ENCODE data around the gene SLC40A1.

Gene SLC40A1

DNA sequence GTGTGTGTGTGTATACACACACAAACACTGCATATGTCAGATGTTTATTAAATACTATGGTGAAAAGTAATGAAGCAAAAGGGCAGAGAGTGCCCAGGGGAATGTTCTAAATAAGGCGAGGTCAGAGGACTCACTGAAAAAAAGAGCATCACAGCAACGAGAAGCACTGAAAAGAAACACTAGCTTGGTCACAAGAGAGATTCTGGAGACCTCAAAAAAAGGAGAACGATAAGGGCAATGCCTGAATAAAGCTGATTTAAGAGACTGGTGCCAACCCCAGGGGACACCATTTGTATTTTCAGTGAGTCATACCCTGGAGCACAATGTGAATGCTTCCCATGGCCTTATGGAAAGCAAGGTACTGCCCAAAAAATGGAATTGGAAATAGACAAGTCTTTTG, 14.5 kb downstream of the SLC40A1 start:
- no peak for DNase-seq

DNA sequence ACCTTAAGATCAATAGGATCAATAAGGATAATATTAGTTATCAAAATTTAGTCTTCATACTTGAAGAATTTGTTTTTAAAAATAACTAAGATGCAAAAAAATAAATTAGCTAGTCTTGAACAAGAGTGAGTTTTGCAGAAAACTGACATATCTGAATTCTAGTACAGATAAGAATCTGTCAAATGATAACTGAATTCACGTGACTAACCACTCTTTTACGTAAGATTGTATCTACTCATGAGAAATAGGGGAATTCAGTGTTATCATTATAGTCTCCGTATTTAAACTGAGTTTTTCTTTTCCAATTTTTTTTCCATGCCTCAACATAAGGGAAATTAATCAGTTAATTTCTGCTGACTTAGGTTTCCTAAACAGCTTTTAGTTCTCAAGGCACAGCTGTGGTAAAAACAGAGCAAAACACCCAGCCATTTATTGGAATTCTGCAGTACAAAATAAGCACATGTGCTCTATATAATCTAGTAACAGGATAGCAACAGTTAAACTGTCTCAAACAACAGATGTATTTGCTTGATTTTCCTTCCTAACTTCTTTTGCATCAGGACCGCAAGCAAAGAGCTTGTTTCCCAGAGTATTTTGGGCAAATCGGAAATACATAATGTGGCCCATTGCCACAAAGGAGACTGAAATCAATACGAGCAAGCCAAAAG, 19.1 kb downstream of the SLC40A1 start:
- DNase-seq: no peak

DNA sequence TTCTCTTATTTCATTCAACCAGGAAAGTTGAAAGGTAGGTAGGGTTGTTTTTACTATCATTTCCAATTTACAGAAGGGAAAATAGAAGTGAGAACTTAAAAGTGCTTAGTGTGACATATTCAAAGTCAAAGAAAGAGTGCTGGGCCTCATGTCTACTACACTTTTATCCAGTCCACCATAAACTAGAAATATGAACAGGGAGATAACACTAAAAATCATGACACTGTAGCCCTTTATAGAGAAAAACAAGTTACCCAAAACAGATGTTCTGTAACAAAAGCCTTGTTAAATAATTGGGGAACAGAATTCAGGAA, 20.4 kb downstream of the SLC40A1 start:
- no peak for DNase-seq

DNA sequence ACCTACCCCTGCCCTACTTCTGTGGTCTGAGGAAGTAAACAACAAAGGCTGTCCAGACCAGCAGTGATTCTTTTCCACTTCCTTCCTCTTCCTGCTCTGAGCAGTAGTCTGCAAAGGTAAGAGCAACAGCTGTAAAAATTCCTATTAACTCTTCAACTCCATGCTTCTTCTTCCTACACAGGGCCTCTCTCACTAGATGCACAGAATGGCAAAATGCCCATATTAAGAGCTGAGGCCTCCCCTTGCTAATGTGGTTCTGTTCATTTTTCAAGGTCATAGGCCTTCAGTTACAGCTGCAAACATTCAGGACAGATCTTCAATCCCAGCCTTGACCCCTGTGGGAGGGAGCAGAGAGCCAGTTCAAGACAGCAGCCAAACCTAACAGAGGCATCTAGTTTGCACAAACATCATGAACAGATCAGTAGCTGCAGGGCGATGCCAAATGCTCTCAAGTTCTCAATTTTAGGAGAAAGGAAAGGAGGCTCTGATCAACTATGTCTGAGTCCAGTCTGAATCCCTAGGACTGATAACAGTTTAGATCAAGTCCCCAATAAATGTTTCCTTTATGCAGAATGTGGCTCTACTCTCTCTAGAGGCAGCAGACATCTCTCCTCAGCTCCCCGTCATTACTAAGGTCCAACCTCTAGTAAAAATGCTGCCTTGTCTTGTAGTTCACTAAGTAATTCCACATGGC, 20.9 kb downstream of the SLC40A1 start:
- DNase-seq: no peak

DNA sequence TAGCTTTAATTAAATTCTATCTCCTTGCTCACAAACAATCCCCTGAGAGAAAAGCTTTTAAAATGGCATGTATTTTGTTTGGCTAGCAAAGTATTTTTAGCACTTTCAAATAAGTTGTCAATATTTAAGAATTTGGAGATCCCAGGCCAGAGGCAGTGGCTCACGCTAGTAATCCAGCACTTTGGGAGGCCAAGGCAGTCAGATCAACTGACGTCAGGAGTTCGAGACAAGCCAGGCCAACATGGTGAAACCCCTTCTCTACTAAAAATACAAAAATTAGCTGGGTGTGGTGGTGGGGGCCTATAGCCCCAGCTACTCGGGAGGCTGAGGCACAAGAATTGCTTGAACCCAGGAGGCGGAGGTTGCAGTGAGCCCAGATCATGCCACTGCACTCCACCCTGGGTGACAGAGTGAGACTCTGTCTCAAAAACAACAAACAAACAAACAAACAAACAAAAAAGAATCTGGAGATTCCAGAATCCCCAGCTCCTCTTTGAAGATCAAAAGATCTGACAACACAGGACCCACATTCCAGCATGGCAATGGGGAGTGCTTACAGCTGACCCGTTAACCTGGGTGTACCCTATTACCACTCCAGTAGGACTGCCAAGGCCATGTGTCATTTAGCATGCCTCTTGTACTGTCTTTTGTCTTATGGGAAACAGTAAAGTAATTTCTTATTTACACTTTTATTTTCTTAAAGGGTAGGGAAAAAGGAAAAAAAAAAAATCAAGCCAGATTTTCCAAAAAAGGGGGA, 21.9 kb downstream of the SLC40A1 start:
- DNase-seq: no peak

DNA sequence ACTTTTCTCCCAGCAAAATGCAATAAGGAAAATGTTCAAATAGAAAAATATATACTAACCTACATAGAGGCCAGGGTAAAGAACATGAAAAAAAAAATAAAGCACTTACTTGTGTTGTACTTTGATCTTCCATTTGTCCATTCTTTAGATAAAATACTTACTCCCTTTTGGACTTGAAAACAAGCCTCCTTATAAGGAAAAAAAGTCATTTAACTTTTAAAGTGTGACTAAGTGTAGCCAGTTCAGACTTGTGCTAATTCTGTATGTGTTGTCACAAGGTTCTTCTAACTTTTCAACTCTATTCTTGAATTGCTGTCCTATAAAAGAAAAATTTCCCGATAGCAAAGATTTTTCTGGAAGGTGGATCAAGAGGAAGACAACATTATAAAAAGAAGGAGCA, 23.2 kb downstream of the SLC40A1 start:
- no peak for DNase-seq

DNA sequence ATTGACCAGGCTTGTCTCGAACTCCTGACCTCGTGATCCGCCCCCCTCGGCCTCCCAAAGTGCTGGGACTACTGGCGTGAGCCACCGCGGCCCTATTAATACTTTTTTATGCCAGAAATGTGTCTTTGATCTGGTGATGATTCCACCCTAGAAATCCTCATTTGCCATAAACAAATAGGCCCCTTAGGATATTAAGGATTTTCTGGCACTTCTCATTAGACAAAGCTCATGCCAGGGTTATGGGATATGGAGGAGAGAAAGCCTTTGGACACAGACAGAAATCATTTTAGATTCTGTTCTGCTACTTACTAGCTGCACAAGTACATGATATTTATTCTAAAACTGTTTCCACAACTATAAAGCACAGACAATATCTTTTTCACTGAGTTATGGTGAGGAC, 24.1 kb downstream of the SLC40A1 start:
- DNase-seq: no peak

DNA sequence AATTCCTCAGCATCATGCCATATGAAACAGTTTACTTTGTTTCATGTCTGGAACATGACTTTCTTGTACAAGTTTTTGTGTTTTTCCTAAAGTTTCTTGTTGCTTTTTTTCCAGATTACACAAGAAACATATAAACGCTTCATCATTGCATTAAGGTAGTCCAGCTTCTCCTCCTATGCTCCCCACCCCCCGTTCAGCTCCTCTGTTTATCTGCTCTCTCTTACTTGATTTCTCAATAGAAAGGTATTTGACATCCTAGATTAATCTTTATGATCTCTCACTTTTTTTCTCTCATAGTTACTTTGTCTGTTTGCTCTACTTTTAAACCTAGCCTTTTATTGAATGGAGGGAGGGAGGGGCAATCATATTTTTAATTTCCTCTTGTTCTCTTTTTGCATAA, 25.4 kb downstream of the SLC40A1 start:
- DNase-seq: no peak

DNA sequence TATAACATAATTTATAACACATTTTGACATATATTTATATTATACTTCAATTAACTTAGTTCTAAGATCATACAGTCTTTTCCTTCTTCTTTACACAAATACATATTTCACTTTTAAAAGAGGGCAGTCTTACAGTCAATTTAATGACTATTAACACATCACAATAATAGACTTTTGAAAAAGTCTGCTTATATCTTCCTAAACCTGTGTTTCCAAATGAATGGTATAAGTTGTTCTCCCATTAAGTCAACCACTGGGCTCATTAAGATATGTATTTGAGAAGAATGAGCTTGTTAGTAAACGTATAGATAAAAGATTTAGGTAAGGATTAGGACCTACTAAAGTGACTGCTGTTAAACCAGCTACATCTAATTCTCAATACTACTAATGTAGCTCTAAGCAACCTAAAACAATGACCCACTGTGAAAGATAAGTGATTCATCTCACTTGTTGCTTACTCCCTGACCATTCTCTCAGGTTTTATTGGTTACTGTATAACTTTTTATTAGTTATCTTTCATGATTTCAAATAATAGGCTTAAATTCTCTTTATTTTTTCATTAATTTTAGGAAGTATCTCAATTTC, 27.0 kb downstream of the SLC40A1 start:
- no peak for DNase-seq

DNA sequence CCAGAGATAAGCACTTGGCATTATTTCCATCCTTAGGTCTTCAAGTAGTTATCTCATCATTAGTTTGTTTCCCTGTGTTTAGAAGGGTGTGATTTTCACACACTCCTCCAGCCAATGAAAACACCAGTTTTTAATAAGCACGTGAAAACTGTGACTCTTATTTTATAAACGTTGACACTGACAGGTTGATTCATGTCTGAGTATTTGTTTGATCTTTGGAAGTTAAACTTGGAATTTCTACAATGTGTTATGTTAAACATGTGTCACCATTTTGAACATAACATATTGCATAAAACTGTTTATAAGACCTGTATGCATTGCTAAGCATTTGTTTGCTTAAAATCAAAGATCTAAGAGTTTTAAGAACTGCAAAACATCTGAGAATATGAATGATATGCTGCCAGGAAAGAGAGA, 27.6 kb downstream of the SLC40A1 start:
- no peak for DNase-seq

DNA sequence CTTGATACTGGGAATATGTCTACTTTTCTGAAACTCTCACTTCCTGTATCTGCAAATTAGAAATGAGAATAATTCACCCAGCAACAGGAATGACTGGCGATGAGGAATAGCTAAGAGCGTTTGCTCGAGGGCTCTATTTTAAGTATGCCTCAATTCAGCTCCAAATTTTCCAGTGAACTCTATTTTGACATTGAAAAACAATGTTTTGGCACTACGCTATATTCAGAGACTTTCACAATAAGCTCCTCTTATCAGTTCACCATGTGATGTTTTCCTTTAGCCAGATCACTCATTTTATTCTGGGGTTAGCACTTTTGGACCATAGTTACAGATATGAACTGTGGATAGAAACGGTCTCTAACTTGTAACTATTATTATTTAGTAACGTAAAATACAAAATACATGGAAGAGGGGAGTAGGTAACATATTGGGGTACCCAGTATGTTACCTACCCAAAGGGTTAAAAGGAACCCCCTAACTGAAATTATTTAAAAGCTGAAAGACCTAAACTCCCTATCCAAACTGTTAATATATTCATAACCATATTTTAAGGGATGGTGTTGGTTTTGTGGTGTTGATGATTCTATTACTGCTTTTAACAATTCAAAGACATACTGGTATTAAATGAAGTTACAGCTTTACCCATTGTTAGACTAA, 28.1 kb downstream of the SLC40A1 start:
- DNase-seq: no peak

DNA sequence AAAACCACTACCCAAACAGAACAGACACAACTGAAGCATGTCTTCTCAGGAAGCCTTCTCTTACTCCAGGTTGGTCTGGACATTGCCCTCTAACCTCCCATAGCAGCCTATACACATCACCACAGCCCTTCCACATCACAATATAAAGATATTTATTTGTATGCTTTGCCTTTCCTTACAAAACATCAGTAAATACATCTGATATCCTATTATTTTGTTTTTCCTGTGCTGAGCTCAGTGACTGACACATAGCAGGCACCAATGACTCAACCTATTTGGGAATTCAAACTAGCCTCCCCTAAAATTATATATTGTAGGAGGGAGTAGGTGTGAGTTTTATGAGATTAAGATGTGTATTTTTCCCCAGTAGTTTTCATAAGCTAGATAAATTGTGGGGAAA, 28.8 kb downstream of the SLC40A1 start:
- DNase-seq: no peak

DNA sequence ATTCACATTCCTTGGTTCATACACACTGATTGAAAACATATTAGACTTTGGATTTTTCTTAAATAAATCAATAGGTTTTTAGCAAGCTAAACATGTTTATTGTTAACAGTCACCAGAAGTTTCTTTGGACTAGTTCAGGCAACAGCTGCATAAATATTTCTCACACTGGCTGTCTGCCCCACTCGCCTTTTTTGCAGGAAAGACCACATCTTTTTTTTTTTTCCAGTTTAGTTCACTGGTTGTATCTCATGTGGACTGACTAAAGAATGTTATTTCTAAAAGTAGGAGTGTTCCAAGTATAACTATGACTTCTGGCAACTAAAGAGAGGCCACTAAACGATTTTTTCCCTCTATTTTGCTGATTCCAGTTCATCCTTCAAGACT, 31.1 kb downstream of the SLC40A1 start:
- DNase-seq: no peak

DNA sequence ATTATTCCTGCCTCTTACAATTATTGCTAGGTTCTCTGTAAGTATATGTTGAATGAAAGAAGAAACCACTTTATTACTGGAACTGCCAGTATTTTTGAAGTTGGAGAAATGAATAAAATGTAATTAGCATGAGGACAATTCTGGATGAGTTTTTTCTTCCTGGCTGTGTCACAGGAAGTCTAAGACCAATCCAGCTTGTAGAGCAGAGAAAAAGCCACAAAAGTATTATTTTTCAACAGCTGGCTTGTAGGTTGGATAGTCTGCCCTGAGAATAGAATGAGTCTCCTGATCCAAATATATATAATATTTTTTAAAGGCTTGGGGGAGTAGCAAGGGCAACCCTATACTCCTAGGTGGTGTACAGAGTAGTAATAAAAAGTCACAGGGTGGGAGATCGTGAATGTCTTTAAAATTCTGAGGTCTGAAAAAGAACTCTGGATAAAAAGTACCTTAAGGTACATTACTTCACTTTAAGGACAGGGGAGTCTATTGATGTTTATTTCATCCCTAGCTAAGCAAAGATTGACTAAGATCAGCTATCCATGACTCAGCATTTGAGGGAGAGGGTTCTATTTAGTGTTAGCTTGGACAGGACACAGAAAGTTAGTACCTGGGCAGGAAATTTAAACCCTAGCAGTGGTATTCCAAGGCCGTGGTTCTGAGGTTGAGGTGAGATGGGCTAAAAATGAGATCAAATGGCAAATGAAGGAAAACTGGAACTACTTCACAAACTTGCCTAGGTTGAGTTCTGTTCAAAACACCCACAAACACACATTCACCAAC, 31.7 kb downstream of the SLC40A1 start:
- no peak for DNase-seq

DNA sequence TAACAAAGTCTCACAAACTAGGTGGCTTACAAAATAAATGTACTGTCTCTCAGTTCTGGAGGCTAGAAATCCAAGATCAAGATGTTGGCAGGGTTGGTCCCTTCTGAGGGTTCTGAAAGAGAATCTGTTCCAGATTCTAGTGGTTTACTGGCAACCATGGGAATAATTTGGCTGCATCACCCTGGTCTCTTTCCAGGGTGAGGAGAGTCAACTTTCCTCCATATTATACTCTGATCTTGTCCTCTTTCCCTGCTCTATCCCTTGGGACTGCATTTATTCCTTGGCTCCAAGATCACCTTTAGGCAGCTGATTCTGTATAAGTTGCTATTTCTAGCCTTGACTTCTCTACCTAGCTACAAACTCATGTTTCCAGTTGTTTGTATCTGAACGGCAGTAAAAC, 35.2 kb downstream of the SLC40A1 start:
- no peak for DNase-seq

DNA sequence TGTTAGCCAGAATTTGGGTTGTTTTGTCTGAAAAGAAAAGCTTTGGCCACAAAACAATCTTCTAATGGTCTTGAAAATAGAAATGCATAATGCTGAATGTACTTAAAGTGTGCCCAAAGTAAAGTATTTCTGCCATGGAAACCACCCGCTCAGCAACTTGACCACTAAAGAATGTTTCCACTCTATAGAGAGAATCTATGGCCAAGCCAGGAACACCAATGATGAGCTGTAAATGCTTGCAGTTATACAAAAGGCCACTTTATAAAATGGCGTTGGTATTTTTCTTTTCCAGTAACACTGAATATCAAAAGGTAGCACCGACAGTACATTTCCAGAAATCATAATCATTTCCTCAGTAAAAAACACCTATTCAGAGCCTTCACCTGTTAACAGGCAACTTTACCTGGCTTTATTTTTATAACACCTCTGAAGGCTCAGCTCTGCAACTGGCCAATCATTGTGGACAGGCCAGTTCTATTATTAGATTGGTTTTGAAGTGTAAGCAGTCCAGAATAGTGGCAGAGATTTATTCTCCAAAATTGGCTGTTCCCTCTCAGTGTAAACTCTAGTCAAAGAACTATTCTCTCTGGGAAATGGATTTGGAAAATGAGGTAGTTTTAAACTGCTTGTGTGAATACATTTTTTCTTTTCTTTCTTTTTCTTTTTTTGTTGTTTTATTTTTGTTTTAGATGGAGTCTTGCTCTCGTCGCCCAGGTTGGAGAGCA, 36.1 kb downstream of the SLC40A1 start:
- DNase-seq: no peak

DNA sequence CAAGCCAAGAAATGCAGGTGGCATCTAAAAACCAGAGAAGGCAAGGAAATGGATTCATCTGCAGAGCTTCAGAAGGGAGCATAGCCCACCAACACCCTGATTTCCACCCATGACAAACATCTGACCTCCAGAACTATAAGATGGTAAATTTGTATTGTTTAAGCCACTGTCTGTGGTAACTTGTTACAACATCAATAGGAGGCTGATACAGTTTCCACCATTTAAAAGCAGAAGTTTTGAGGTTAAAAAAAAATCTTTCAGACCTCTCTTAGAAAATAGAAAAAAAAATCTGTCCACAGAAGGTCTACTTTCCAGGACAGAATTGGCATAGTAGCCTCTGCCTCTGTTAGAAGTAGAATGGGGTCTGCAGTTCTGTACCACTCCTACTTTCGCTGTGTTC, 37.2 kb downstream of the SLC40A1 start:
- DNase-seq: no peak

DNA sequence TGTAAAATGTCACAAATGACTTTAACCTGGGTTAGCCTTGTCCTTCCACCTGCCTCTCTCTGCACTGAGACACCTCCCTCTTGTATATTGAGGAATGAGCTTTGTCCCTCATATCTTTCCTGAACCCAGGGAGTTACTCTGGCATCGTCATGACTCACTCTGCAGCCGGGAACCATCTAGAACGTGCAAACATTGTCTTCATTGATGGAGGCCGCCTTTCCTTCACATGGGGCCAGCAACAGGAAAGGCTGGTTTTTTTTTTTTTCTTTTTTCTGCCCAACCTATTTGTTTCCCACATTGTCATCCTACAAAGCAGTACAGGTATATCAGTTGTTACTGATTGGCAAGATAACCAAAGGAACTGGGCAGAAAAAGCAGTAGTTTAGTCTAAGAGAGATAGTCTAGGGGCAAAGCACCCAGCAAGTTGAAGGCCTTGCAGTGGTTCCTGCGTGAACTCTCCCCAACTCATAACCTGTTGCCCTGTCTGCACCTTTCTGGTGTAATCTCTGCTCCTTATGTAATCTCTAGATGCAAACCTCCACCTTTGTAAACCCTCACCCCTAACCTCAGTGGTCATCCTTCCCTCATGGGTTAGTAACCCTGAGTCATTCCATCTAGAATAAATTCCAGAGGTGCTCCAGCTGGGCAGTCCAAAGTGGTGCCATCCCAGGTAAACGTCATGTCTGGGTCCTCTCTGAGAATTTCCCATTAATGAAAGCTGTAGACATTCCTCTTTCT, 38.3 kb downstream of the SLC40A1 start:
- no peak for DNase-seq

DNA sequence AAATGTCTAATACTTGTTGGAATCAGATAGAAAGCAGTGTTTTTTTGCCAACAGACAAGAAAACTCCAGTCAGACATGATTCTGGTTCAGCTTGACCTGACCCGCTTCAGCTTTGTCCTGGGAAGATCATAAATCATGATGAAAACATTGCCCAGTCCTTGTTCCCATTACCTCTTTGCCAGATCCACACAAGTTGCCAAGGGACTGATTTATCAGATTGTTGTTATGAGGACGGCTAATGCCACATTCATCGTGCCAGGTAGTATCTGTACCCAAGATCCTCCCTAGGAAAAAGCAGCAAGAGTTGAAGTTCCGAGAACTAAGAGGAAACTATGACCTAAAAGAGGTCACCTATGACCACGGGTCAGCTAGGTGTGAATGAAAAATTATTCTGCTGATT, 39.0 kb downstream of the SLC40A1 start:
- DNase-seq: no peak

DNA sequence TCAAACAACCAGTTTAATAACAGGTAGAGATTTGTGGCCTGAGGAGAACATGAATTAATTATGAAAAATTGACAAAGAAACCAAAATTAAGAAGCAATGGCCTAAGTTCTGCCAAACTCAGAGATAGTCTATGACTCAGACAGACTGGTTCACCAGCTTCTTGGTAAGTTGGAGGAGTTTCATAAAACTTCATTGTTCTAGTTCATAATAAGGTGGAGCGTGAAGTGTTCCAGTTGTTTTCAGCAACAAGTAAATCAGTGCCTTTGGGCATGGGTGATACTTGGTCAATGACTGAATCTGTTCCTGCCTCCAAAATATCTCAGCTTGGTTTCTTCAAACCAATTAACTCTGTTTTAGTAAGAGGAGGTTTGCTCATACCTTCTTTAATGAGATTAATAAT, 40.0 kb downstream of the SLC40A1 start:
- DNase-seq: no peak

DNA sequence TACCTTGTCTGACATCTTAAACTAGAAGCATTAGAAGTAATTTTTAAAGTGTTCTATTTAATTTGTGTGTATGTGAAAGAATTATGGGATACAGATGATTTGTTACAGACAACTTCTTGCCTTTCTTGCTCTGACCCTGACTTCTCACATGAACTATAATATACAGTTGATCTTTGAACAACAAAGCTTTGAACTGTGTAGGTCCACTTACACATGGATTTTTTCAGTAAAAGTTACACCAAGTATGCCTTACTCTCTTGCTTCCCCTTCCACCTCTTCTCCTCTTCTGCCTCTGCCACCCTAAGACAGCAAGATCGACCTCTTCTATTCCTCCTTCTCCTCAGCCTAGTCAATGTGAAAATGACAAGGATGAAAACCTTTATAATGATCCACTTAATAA, 42.2 kb downstream of the SLC40A1 start:
- no peak for DNase-seq
